K562 treated with DMSO at 1 percent for 4 hours (cell line): ENCODE results near the gene RIN3. TPM values are rescaled to one million over a fixed set of nuclear protein-coding genes. Genes with fewer than 3 reads are reported as not detected.

Source experiments
- total RNA-seq: library from RNA; unstranded; fragments of 300-600 nt; gene quantifications from 2 replicates; pipeline ENCODE4 v1.2.3, GENCODE V29; 2022; ENCODE audit not compliant: insufficient read depth

The RIN3 gene
- 1.1 and 2.0 TPM in 2 replicates for total RNA-seq

DNA sequence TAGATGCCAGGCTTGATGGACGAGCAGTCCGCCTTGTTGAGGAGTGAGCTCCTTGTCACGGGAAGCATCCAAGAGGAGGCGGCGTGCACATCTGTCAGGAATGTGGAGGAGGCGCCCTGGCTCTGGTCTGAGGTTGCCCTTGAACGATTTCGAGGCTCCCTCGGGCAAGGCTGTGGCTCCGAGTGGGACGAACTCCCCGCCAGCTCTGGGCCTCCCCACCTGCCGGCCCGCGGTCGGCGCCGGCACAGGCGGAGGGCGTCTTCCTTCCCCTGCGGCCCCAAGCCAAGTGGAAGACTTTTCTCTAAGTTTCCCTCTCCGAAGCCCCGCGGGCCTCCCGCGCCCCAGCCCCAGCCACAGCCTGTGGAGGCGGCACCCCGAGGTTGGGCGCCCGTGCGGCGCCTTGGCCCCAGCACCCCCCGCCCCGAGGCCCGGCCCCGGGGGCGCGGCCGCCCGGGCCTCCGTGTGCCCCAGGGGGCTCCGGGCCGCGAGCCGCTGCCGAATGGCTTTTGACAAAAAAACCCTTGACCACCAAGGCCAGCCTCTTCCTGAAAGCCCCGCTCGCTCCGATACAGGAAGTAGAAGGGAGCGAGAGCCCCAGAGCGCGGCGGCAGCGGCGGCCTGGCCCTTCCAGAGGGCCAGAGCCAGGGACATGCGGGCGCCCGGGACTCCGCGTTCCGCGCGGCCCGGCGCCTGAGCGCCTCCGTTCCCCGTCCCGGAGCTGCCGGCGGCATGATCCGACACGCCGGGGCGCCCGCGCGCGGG lies at the start of gene RIN3:
Gene RIN3, plus strand, starts transcription at position 578 of the 762 bp plus-strand sequence. Its CDS starts 152 bp downstream, at position 730.

Other genes starting within 250 kb of the RIN3 start
- gene SLC24A4, start 190.6 kb upstream of the RIN3 start, total RNA-seq: not detected in 2 replicates
- 6.4 and 9.7 TPM in 2 replicates for gene LGMN, start 234.8 kb downstream of the RIN3 start, total RNA-seq